Esophagus muscularis mucosa (tissue), 4 donors: ENCODE results near the gene COX8C. TPM values are rescaled to one million over a fixed set of nuclear protein-coding genes. Genes with fewer than 3 reads are reported as not detected.

Experiments
- DNase-seq: peaks from one replicate; pipeline ENCODE4 v3.0.0-alpha.2; 2017; ENCODE audit errors: extremely low spot score
- H3K27ac ChIP-seq, 4 donors: fragments of 200-600 bp; sonication (generic); replicated peaks in 1 of 4; 1 replicate in 3 of 4; 2 replicates in 1 of 4; pipeline ENCODE4 v1.5.1; 2016 to 2019; ENCODE audit warnings: mild to moderate bottlenecking in 1 of 4
- H3K27me3 ChIP-seq, 4 donors: fragments of 200-600 bp; sonication (generic); one replicate each; pipeline versions ENCODE4 v1.5.1 to v1.6.0; 2016 to 2019
- H3K36me3 ChIP-seq, 4 donors: fragments of 200-600 bp; sonication (generic); one replicate each; pipeline ENCODE4 v1.5.1; 2016 to 2019
- H3K4me1 ChIP-seq, 4 donors: fragments of 200-600 bp; sonication (generic); one replicate each; pipeline ENCODE4 v1.5.1; 2016 to 2019
- H3K4me3 ChIP-seq, 4 donors: fragments of 200-600 bp; sonication (generic); 1 replicate in 2 of 4; 2 replicates in 2 of 4; pipeline ENCODE4 v1.5.1; 2016 to 2019; ENCODE audit warnings: mild to moderate bottlenecking in 4 of 4, moderate library complexity in 1 of 4
- H3K9me3 ChIP-seq, 4 donors: fragments of 200-600 bp; sonication (generic); 1 replicate in 3 of 4; 2 replicates in 1 of 4; pipeline ENCODE4 v1.5.1; 2016 to 2019
- EP300 ChIP-seq: sonication (generic); formaldehyde crosslinking; IDR thresholded peaks from one replicate; pipeline ENCODE4 v1.6.1; 2017; ENCODE audit warnings: antibody characterized with exemption
- POLR2A ChIP-seq: fragments of 450-650 bp; IDR thresholded peaks from one replicate; pipeline ENCODE4 v1.6.1; 2017; ENCODE audit warnings: antibody characterized with exemption, moderate library complexity, mild to moderate bottlenecking, low read depth
- POLR2AphosphoS5 ChIP-seq, 2 donors: sonication (generic); formaldehyde crosslinking; IDR thresholded peaks; one replicate each; pipeline ENCODE4 v1.6.1; 2017; ENCODE audit warnings: antibody characterized with exemption in 2 of 2
- WGBS: methylation state at CpG from one replicate; pipeline ENCODE4 v1.1.5; 2018; 5-methylcytosine and 5-hydroxymethylcytosine counted together
- intact Hi-C: fragments of 100-400 bp; cut with DNase I; formaldehyde crosslinking; loops from one replicate; pipeline ENCODE4 v1.15.1; 2023
- total RNA-seq, 4 donors: library from RNA; depleted of rRNA; stranded (reverse); fragments of >200 nt; gene quantifications; one replicate each; pipeline versions ENCODE4 v1.1.0 to v1.2.1, GENCODE V29; 2016
- TF ChIP-seq, protein P1 (sequence below), 3 experiments: fragments of 200-600 bp in 2 of 3; fragments of 450-650 bp in 1 of 3; sonication (generic) in 2 of 3; IDR thresholded peaks; one replicate each; pipeline ENCODE4 v1.5.1; 2017 to 2019; ENCODE audit warnings: antibody characterized with exemption in 3 of 3, mild to moderate bottlenecking in 2 of 3, moderate library complexity in 1 of 3

The COX8C gene
- total RNA-seq, 4 donors from 2014 or later, result not detected

DNA sequence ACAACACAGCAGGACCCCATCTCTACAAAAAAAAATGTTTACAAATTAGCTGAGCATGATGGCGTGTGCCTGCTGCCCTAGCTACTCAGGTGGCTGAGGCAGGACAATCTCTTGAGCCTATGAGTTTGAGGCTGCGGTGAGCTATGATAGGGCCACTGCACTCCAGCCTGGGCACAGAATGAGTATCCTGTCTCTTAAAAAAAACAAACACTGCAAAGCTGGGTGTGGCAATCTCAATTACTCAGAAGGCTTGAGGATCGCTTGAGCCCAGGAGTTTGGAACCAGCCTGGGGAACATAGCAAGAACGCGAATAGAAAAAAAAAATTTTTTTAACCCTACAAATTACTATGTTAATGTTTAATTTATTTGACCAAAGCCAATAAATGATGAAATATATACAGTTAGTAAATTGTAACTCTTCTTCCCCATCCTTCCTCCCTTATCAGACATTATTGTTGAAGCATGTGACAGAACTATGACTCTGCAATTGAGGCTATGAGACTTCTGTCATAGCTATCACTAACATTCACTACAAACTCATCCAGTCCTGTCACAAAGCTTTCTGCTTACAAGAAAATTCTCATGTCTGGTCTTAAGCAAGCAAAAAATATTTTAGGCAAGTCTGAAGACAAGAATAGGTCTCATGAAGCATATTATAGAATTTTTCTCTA lies 23.9 kb upstream of the COX8C start:
- DNase-seq, result no peak
- TF ChIP-seq, protein P1, sequence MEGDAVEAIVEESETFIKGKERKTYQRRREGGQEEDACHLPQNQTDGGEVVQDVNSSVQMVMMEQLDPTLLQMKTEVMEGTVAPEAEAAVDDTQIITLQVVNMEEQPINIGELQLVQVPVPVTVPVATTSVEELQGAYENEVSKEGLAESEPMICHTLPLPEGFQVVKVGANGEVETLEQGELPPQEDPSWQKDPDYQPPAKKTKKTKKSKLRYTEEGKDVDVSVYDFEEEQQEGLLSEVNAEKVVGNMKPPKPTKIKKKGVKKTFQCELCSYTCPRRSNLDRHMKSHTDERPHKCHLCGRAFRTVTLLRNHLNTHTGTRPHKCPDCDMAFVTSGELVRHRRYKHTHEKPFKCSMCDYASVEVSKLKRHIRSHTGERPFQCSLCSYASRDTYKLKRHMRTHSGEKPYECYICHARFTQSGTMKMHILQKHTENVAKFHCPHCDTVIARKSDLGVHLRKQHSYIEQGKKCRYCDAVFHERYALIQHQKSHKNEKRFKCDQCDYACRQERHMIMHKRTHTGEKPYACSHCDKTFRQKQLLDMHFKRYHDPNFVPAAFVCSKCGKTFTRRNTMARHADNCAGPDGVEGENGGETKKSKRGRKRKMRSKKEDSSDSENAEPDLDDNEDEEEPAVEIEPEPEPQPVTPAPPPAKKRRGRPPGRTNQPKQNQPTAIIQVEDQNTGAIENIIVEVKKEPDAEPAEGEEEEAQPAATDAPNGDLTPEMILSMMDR (IDR thresholded peaks at IDR 0.05), result no peak
- TF ChIP-seq POLR2AphosphoS5 (IDR thresholded peaks at IDR 0.05), result no peak
- TF ChIP-seq EP300, result no peak
- no peak for TF ChIP-seq POLR2A
- WGBS, result 94% methylated on average over 5 of the region's 5 CpGs
- peaks cover 0 to 8% (median 0%) of the 10 kb centered on the region in 4 donors for H3K36me3 ChIP-seq
- H3K27ac ChIP-seq, result no peak overlapping the region
- intact Hi-C loops, result no loop called here
- no peaks in the 10 kb centered on the region for H3K27me3 ChIP-seq
- H3K9me3 ChIP-seq, result no peaks in the 10 kb centered on the region
- no peak overlapping the region for H3K4me3 ChIP-seq
- peaks cover 11 to 44% (median 35%) of the 10 kb centered on the region in 4 donors for H3K4me1 ChIP-seq

GRCh38 chr14:93323600-93324174 lies 23.3 kb upstream of the COX8C start:
- TF ChIP-seq POLR2AphosphoS5 (IDR thresholded peaks at IDR 0.05), result no peak
- TF ChIP-seq POLR2A, result no peak
- no peak for TF ChIP-seq EP300
- TF ChIP-seq, protein P1 (IDR thresholded peaks at IDR 0.05), result no peak
- H3K36me3 ChIP-seq, result peaks cover 0 to 8% (median 0%) of the 10 kb centered on the region in 4 donors

GRCh38 chr14:93326196-93326595 lies 20.8 kb upstream of the COX8C start:
- WGBS, result 90% methylated on average over 5 of the region's 5 CpGs
- Histone ChIP-seq H3K9me3 (no peaks in the 10 kb centered on the region), H3K4me3 (no peak overlapping the region), H3K4me1 (peaks cover 12 to 42% (median 34%) of the 10 kb centered on the region in 4 donors), H3K27ac (no peak overlapping the region), H3K27me3 (no peaks in the 10 kb centered on the region), H3K36me3 (peaks cover 0 to 8% (median 0%) of the 10 kb centered on the region in 4 donors)
- no peak for DNase-seq
- intact Hi-C loops, result no loop called here
- TF ChIP-seq, protein P1 (IDR thresholded peaks at IDR 0.05), result no peak
- TF ChIP-seq POLR2AphosphoS5 (IDR thresholded peaks at IDR 0.05) (no peak), EP300 (no peak), POLR2A (no peak)

More at GRCh38 chr14:93323600-93324174, 23.3 kb upstream of the COX8C start:
- DNase-seq, result no peak
- WGBS, result 93% methylated on average over 4 of the region's 4 CpGs
- no peak overlapping the region for H3K27ac ChIP-seq
- peaks cover 11 to 38% (median 31%) of the 10 kb centered on the region in 4 donors for H3K4me1 ChIP-seq
- no peak overlapping the region for H3K4me3 ChIP-seq
- H3K27me3 ChIP-seq, result no peaks in the 10 kb centered on the region
- H3K9me3 ChIP-seq, result no peaks in the 10 kb centered on the region
- intact Hi-C loops, result no loop called here

DNA sequence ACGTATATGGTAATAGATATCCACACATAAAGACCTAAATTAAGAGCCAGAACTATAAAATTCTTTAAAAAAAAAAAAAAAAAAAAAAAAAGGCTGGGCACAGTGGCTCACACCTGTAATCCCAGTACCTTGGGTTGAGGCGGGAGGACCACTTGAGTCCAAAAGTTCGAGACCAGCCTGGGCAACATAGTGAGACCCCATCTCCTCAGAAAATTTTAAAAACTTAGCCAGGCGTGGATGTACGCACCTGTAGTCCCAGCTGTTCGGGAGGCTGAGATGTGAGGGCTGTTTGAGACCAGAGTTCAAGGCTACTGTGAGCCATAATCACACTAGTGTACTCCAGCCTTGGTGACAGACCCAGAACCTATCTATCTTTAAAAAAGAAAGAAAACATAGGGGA lies 18.4 kb upstream of the COX8C start:
- no peak for DNase-seq
- Histone ChIP-seq H3K4me1 (peaks cover 18 to 51% (median 41%) of the 10 kb centered on the region in 4 donors), H3K9me3 (no peaks in the 10 kb centered on the region), H3K27me3 (no peaks in the 10 kb centered on the region), H3K4me3 (no peak overlapping the region), H3K36me3 (peaks cover 0 to 8% (median 0%) of the 10 kb centered on the region in 4 donors), H3K27ac (no peak overlapping the region)
- 98% methylated on average over 6 of the region's 6 CpGs for WGBS
- intact Hi-C loops, result no loop called here
- no peak for TF ChIP-seq POLR2AphosphoS5 (IDR thresholded peaks at IDR 0.05)
- TF ChIP-seq EP300, result no peak
- TF ChIP-seq, protein P1 (IDR thresholded peaks at IDR 0.05), result no peak
- no peak for TF ChIP-seq POLR2A
